Osteocyte (in vitro differentiated cells): ENCODE data around the gene CPO. TPM values are rescaled to one million over a fixed set of nuclear protein-coding genes. Genes with fewer than 3 reads are reported as not detected.

ENCODE experiments used
- DNase-seq: peaks from one replicate; pipeline ENCODE4 v3.0.0; 2021; ENCODE audit warnings: mixed read lengths; ENCODE audit not compliant: unreplicated experiment; ENCODE audit errors: extremely low spot score
- H3K27ac Mint-ChIP-seq: one replicate; pipeline ENCODE4 v1.8.0; 2021; ENCODE audit warnings: mild to moderate bottlenecking, mixed read lengths; ENCODE audit not compliant: unreplicated experiment
- H3K27me3 Mint-ChIP-seq: one replicate; pipeline ENCODE4 v1.8.0; 2021; ENCODE audit warnings: mixed read lengths; ENCODE audit not compliant: unreplicated experiment
- H3K36me3 Mint-ChIP-seq: one replicate; pipeline ENCODE4 v1.8.0; 2021; ENCODE audit warnings: mixed read lengths; ENCODE audit not compliant: unreplicated experiment
- H3K4me1 Mint-ChIP-seq: one replicate; pipeline ENCODE4 v1.8.0; 2021; ENCODE audit warnings: mixed read lengths; ENCODE audit not compliant: unreplicated experiment
- H3K4me3 Mint-ChIP-seq: one replicate; pipeline ENCODE4 v1.8.0; 2021; ENCODE audit warnings: mild to moderate bottlenecking, moderate library complexity, mixed read lengths; ENCODE audit not compliant: unreplicated experiment
- H3K9me3 Mint-ChIP-seq: one replicate; pipeline ENCODE4 v1.8.0; 2021; ENCODE audit warnings: mixed read lengths; ENCODE audit not compliant: unreplicated experiment
- CTCF ChIP-seq: fragments of 200-600 bp; sonication (generic); IDR thresholded peaks from 2 replicates; pipeline ENCODE4 v1.5.0; 2021; ENCODE audit warnings: antibody characterized with exemption, mild to moderate bottlenecking, moderate library complexity
- total RNA-seq: library from RNA; stranded (reverse); gene quantifications from 2 replicates; pipeline ENCODE4 v1.2.1, GENCODE V29; 2021

Gene CPO
- total RNA-seq, 1 donor from 2014 or later: not detected

- no peak for DNase-seq
- Mint-ChIP-seq H3K27ac (no peak overlapping the region), H3K27me3 (no peaks in the 10 kb centered on the region), H3K4me3 (no peak overlapping the region), H3K4me1 (peaks cover 2% of the 10 kb centered on the region), H3K9me3 (no peaks in the 10 kb centered on the region), H3K36me3 (no peaks in the 10 kb centered on the region)
- peak; percentile 59 for TF ChIP-seq CTCF
Observed at GRCh38 chr2:206989311-206989710, 50.0 kb downstream of the CPO start.

- Mint-ChIP-seq H3K4me3 (no peak overlapping the region), H3K9me3 (peaks cover 4% of the 10 kb centered on the region), H3K36me3 (no peaks in the 10 kb centered on the region), H3K4me1 (no peaks in the 10 kb centered on the region), H3K27ac (no peak overlapping the region), H3K27me3 (no peaks in the 10 kb centered on the region)
- TF ChIP-seq CTCF: no peak
- no peak for DNase-seq
Observed at GRCh38 chr2:206990360-206990759, 51.0 kb downstream of the CPO start.

GRCh38 chr2:206991070-206991469, 51.8 kb downstream of the CPO start:
- no peak for DNase-seq
- no peaks in the 10 kb centered on the region for H3K4me1 Mint-ChIP-seq
- H3K36me3 Mint-ChIP-seq: no peaks in the 10 kb centered on the region
- TF ChIP-seq CTCF: no peak
- no peak overlapping the region for H3K4me3 Mint-ChIP-seq
- peaks cover 4% of the 10 kb centered on the region for H3K9me3 Mint-ChIP-seq
- no peak overlapping the region for H3K27ac Mint-ChIP-seq
- H3K27me3 Mint-ChIP-seq: no peaks in the 10 kb centered on the region

GRCh38 chr2:206993396-206993911, 54.1 kb downstream of the CPO start:
- TF ChIP-seq CTCF: no peak
- Mint-ChIP-seq H3K4me3 (no peak overlapping the region), H3K9me3 (peaks cover 7% of the 10 kb centered on the region), H3K27me3 (no peaks in the 10 kb centered on the region), H3K4me1 (no peaks in the 10 kb centered on the region), H3K27ac (no peak overlapping the region), H3K36me3 (peaks cover 2% of the 10 kb centered on the region)
- no peak for DNase-seq

GRCh38 chr2:206993964-206994363, 54.6 kb downstream of the CPO start:
- H3K27ac Mint-ChIP-seq: no peak overlapping the region
- peaks cover 7% of the 10 kb centered on the region for H3K9me3 Mint-ChIP-seq
- H3K36me3 Mint-ChIP-seq: peaks cover 2% of the 10 kb centered on the region
- no peak for TF ChIP-seq CTCF
- H3K4me1 Mint-ChIP-seq: no peaks in the 10 kb centered on the region
- no peak overlapping the region for H3K4me3 Mint-ChIP-seq
- H3K27me3 Mint-ChIP-seq: no peaks in the 10 kb centered on the region
- no peak for DNase-seq
